Fibroblast of skin of left quadriceps (primary cell): ENCODE data around the gene RBP4.
"Not testable (repeated sequence)": the region's sequence is repeated elsewhere in the genome, so short reads cannot be mapped to it uniquely, and the experiment has no call there.

ENCODE experiments used
- DNase-seq, 2 experiments: peaks; one replicate each; pipeline ENCODE4 v3.0.0-alpha.2; 2013; ENCODE audit warnings: low read depth in 2 of 2

RBP4 gene

DNA sequence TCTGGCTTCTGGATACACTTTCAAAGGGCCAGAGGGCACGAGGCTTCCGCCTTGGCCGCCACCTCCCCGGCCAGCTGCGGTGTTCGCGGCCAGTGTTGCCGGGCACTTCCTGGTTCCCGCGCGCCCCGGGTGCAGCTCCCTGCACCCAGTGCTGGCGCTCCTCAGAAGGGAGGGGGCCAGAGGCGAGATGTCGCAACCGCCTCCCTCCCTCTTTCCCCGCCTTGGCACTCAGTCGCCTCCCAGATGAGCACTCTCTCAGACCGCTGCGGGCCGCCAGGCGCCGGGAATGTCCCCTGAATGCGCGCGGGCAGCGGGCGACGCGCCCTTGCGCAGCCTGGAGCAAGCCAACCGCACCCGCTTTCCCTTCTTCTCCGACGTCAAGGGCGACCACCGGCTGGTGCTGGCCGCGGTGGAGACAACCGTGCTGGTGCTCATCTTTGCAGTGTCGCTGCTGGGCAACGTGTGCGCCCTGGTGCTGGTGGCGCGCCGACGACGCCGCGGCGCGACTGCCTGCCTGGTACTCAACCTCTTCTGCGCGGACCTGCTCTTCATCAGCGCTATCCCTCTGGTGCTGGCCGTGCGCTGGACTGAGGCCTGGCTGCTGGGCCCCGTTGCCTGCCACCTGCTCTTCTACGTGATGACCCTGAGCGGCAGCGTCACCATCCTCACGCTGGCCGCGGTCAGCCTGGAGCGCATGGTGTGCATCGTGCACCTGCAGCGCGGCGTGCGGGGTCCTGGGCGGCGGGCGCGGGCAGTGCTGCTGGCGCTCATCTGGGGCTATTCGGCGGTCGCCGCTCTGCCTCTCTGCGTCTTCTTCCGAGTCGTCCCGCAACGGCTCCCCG lies 34.4 kb downstream of the RBP4 start, which contains the start of gene FFAR4:
Gene FFAR4, plus strand, starts transcription at position 231 of the 842 bp plus-strand sequence. Its CDS starts 56 bp downstream, at position 287.
- DNase-seq, result no peak

- DNase-seq, result no peak
Measured at GRCh38 chr10:93565446-93565845, 35.6 kb downstream of the RBP4 start.

GRCh38 chr10:93560541-93560940 lies 40.5 kb downstream of the RBP4 start:
- DNase-seq, result no peak

DNA sequence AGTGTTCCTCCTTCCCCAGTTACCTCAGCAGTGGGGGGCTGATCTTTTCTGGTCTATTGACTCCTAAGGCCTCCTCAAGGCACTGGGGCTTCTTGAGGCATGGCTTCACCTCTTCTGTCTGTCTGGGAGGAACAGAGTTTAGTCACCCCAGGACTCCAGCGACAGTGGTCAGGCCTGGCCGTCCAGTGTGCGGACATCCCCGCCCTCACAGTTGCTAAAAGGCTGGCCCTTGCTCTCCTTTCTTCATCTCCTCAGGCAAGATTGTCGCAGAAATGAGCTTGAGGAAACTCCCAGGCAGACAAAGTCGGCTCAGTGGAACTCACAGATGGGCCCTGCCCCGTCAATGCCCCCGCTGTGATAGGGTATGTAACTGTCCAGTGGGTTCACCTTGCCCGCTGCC lies 41.5 kb downstream of the RBP4 start:
- DNase-seq, result no peak

DNA sequence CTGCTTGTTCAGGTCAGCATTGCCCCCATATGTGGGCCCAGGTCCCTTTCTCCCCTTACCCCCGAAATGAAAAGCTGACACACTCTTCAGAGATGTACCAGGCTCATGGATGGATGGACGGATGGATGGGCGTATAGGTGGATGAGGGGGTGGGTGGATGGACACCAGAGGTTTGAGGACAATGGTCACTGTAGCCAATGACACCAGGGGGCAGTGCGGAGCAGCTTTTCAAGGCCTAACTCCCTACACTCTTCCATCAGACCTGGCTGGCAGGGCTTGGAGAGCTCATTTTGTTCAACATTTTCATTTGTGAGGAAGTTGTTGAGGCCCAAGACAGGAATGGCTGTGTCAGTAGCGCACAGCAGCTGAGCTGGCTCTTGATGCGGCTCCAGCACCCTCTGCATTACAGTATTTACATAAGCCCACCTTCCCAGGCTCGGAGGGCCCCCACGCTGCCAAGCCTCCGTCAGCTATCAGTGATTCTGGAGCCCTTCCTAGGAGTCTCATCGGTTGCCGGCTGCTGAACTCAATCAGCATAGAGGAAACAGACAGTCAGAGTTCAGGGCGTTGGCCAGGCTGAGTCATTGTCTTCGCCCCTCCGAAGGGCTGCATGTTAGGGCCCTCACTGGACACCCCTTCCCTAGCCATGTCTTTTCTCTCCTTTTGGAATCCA lies 46.1 kb downstream of the RBP4 start:
- DNase-seq, result no peak

DNA sequence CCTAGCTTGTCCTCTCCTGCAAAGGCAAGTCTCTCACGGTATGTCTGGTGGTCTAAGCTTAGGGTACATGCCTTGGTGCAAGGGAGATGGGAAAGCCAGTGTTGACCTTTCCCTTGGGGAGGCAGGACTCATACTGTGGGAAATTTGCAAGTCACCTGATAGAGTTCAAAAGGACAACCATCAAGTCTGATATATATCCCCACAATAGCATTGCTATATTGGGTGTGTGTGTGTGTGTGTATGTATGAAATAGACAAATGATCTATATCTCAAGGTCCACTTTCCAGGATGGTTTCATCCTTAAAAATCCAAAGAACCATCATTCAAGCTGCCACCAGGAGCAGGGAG lies 46.7 kb downstream of the RBP4 start:
- DNase-seq, result no peak

- no peak for DNase-seq
Measured at GRCh38 chr10:93553482-93554315, 47.3 kb downstream of the RBP4 start.

- DNase-seq, result no peak
Measured at GRCh38 chr10:93552780-93553179, 48.3 kb downstream of the RBP4 start.

- DNase-seq, result no peak
Measured at GRCh38 chr10:93550606-93551005, 50.4 kb downstream of the RBP4 start.

DNA sequence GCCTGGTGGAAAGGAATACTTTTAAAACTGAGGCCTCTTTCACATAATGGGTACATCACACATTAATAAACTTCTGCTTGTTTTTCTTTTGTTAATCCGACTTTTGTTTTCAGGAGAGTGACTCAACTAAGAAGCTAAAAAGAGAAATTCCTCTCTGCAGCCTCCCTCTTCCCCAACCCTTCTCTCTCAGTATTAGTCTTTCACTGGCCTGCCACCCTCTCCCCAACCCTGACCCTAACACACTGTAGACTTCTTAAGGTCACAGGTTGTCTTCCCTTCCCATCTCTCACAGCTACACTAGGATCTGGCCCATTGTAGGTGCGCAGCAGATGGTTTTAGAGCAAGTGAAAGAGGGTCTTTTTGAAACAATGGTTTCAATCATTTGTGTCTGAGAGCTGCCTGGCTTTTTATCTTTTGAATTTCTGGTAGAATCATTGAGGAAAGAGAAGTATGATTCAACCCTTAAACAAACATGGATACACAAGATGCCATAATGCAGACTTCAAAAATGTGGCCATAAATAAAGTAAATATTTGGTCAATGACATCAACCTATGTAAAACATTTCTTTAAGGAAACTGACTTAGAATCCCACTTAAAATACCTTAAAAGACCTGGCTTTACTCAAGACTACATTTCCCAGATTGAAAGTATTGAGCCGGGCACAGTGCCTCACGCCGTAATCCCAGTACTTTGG lies 52.5 kb downstream of the RBP4 start:
- no peak for DNase-seq

- no peak for DNase-seq
Measured at GRCh38 chr10:93547522-93547921, 53.5 kb downstream of the RBP4 start.

GRCh38 chr10:93546995-93547394 lies 54.0 kb downstream of the RBP4 start:
- not testable (repeated sequence) for DNase-seq

GRCh38 chr10:93542358-93542791 lies 58.7 kb downstream of the RBP4 start:
- no peak for DNase-seq
